GM21825 (cell line): ENCODE results near the gene ACAA2.
A peak's percentile ranks its signal among the peaks of the same experiment; 100 is the strongest.
"Not testable (repeated sequence)": the region's sequence is repeated elsewhere in the genome, so short reads cannot be mapped to it uniquely, and the experiment has no call there.

Experiments
- ATAC-seq: cut with Tn5 transposase; IDR thresholded peaks from one replicate; pipeline ENCODE4 v1.9.1; 2021; ENCODE audit warnings: mild to moderate bottlenecking, moderate library complexity; ENCODE audit not compliant: unreplicated experiment

Gene ACAA2

DNA sequence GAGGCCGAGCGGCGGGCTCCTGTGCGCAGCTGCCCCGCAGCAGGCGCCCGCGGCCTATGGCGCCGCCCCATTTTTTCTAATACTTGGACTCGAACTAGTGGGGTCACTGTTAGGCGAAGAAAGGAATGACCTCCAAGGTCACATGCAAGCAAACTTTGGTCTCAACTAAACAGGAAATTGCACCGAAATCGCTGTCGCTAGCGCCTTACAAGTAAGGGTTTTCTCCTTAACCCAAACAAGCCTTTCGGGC is 339 bp downstream of the ACAA2 start:
- ATAC-seq: peak; percentile 36

DNA sequence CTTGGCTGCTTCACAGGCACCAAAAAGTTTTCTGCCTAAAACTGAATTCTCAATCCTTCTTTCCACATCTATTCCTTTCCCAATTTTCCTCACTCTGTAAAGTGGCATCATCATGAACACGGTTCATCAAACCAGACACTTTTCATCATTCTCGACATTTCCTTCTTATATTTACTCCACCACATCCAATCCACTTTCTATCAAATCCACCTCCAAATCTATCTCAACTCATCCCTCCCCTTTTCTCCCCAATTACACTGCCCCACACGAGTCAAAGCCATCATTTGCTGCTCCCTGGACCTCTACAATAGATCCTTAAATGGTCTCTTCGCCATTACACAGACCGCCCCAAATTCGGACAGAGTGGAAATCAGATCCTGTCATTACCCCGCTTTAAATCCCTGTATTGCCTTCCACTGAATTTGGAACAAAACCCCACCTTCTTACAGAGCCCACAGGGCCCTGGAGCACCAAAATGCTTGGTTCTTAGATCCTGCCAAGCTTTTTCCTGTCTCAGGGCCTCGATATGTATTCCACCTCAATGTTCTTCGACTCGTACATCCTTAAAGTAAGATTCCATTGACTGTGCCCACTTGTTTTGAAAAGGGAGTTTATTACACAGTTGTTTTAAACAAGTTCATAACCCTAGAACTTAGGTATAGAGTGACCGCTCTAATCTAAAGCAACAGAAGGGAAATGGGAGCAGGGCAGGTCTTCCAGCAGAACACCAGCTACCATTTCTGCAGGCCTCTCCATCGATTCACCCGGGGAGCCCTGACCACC is 856 bp downstream of the ACAA2 start:
- ATAC-seq: no peak

DNA sequence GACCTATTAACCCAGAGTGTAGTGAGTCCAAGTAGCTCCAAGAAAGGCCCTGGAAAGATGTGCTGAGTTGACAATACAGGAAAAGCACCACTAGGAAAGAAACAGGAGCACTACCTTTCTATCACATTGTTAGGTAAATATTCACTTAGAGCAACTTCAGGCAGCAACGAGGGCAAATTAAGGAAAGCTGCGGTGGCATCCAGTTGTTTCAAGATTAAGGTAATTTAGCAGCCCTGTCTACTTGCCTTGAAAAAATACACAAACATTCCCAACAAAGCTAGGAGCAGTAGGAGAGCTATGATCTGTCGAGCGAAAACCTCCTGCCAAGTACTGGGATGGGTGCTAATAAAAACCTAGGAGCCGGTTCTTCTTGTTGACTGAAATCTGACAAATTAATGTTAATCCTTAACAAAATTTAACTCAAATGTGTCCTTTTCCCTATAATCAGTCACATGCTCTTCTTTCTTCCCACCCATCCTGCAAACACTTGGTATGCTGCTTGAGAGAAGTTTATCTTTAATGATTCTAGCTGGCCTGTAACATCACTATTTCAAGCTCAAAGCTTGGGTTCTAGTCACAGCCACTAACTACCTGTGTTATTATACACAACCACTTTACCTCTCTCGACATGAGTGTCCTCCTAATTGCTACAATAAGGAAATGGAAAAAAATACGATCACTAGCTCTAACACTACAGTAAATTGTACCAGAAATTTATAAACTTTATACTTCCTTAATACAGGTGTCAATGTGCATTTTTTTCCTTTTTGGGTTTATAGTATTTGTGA is 2.0 kb downstream of the ACAA2 start:
- ATAC-seq: no peak

DNA sequence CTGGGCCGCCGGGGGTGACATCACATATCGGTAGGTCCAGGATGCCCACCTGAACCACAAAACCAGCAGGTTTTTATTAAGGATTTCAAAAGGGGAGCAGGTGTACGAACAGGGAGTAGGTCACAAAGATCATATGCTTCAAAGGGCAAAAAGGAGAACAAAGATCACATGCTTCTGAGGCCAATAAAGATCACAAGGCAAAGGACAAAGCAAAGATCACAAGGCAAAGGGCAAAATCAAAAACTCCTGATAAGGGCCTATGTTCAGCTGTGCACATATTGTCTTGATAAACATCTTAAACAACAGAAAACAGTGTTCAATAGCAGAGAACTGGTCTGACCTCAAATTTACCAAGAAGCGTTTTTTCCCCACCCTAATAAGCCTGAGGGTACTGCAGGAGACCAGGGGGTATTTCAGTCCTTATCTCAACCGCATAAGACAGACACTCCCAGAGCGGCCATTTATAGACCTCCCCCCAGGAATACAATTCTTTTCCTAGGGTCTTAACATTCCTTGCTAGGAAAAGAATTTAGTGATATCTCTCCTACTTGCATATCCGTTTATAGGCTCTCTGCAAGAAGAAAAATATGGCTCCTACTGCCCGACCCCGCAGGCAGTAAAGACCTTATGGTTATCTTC is 4.7 kb downstream of the ACAA2 start:
- ATAC-seq: not testable (repeated sequence)

DNA sequence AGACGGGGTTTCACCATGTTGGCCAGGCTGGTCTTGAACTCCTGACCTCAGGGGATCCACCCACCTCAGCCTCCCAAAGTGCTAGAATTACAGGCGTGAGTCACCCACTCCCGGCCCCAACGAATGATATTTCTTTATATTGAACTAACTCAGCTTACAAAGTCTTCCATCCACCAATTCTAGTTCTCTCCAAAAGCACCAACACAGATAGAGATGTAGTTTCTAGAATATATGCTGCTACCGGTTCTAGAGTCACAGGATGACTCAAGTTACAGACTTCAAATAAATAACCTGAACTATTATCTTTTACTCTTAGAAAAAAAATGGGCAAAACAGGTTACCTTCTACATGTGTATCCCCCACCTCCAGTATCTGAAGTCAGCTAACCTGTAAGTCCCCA is 9.2 kb downstream of the ACAA2 start:
- ATAC-seq: no peak

DNA sequence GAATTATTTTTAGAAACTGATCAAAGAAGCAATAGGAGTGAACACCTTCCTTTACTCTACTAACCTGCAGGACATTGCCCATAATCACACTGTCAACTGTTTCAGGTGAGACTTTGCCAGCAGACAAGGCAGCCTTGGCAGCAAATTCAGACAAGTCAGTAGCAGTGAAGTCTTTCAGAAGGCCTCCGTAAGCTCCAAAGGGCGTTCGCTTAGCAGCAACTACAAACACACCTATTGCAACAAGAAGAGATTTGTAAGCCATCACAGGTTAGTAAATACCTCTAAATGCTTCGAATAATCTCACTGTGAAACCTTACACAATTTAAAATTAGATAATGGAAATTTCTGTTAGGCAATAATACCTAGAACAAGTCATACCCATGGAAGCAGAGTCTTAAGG is 10.7 kb downstream of the ACAA2 start:
- no peak for ATAC-seq

DNA sequence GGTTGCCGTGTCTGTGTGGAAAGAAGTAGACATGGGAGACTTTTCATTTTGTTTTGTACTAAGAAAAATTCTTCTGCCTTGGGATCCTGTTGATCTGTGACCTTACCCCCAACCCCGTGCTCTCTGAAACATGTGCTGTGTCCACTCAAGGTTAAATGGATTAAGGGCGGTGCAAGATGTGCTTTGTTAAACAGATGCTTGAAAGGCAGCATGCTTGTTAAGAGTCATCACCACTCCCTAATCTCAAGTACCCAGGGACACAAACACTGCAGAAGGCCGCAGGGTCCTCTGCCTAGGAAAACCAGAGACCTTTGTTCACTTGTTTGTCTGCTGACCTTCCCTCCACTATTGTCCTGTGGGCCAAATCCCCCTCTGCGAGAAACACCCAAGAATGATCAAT is 12.8 kb downstream of the ACAA2 start:
- not testable (repeated sequence) for ATAC-seq

DNA sequence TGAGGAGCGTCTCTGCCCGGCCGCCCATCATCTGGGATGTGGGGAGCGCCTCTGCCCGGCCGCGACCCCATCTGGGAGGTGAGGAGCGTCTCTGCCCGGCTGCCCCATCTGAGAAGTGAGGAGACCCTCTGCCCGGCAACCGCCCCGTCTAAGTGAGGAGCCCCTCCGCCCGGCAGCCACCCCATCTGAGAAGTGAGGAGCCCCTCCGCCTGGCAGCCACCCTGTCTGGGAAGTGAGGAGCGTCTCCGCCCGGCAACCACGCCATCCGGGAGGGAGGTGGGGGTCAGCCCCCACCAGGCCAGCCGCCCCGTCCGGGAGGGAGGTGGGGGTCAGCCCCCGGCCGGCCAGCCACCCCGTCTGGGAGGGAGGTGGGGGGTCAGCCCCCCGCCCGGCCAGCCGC is 13.5 kb downstream of the ACAA2 start:
- not testable (repeated sequence) for ATAC-seq

DNA sequence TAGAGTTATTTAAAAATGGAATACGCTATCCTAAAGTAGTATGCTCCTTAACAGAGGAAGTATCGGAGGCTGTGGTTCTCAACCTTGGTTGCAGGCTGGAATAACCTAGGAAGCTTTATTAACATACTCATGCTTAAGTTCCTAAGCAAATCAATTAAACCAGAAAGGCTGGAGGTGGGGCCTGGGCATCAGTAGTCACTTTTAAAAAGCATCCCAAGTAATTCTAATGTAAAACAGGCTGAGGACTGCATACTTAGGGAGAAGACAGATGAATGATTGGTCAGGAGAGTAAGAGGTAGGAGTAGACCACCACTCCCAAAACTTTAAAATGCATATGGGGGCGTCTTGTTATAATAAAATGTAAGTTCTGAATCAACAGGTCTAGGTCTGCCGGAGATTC is 15.3 kb downstream of the ACAA2 start:
- ATAC-seq: no peak

DNA sequence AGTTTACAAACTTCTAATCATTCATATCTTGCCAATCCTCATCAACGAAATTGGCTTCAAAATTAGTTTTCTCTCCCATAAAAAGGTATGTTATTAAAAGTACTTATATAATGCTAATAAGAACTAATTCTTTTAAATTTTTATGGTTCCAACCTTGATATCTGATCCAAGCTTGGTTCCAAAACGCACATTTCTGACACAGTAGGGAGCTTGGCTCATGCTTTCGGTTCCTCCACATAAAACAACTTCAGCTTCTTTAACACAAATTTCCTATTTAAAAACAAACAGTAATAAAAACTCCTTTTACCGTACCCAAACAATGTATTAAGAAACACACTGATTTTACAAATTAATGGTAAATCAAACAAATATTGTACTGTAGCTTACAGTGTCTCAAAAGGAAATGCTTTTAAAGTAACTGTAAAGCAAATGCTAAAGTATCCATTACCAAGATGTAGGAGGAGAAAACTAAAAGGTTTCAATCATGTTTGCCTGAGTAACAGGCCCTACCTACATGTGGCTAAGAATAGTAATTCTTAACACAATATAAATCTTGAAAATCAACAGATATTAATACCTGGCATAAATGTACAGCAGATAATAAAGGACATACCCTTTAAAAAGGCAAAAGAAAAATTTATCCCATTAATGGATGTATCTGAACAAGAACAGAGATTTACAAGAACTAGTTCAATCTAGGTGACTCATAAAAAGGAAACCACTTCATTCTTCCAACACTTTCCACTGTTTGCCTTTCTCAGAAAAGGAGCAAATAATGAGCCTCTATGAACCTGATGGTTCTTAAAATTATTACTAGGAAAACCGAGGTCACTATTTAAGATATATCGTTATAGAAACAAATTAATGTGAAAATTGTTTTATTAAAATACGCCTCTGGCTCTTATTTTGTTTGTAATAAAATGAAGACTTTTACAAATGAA is 17.5 kb downstream of the ACAA2 start:
- ATAC-seq: no peak

DNA sequence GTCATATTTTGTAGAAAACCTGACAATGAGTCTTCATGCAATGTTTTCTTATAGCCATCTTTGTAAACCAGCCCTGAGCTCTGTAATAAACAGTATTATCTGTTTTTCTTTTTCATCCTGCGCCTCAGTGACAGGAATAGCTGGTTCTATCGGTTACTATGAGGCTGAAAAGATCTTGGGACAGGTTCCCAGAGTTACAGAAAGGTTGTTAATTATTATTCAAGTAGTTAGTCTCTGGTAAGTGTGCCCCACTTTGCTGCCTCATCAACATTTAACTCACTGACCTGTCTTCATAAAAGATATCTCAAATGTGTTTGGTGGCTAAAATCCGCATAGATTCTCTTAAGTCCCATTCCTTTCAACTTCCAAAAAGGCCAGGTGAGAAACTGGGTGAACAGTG is 18.6 kb downstream of the ACAA2 start:
- ATAC-seq: no peak

DNA sequence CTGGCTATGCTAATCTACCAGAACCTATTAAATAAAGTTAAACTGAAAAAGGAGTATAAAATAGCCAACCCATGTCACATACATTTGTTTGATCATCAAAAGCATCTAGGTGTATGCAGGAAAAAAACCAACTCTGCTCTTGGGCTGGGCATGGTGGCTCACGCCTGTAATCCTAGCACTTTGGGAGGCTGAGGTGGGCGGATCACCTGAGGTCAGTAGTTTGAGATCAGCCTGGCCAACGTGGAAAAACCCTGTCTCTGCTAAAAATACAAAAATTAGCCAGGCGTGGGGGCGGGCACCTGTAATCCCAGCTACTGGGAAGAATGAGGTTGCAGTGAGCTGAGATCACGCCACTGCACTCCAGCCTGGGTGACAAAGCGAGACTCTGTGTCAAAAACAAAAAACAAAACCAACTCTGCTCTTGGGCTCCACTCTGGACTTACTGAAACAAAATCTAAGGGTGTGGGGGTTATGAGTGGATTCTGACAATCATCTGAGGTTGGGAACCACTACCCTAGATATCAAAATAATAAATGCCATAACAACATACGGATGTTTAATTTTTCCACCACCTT is 23.7 kb downstream of the ACAA2 start:
- not testable (repeated sequence) for ATAC-seq

DNA sequence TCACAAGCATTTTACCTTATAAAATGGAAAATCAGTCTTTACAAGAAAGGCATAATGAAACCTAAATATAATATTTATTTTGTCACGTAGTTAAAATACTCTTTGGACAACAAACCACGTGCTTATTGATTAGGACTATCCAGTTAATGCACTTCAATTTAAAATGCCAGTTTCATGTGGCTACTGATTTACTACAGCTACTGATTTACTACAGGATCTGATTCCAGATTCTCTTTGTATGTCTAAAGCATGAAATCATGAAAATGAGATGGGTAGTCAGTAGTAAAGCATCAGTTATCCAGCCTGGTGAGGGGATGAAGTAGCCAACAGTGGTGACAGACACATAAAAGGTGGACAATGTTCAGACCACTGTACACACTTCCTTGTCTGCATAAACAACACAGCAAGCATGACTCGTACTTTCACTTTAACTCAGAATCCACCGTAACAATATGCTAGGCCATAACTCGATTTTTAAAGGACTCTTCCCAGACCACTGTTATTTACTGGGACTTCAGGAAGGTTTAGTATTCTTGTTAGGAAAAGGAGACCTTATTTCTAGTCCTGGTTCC is 24.9 kb downstream of the ACAA2 start:
- no peak for ATAC-seq

DNA sequence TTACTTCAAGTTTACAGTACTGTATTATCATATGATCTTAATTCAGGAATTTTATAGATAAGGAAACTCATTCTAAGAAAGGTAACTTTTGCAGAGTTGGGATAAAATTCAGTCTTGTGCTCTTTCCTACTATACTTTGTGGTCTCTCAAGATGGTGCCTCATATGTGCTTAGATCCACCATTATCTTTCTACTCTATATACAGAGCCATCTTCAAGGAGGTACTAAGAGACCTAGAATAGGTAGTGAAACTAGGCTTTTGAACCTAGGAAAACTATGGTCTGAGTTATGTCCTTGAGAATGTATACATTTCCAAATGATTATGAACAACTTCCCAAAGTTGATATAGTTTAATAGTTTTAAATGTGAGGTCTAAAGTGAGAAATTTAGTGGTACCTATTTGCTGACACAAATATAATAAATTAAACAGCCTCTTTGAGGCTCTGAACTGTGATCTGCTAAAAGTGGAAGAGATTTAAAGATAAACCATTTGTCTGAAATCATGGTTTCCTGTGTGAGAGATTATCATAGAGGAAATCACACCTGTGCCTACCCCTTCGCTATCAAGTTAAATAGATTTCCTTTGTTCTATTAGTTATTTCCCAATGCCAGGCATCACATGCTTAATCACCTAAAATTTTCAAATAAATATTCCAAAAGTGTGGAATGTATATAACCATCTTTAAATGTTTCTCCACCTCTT is 27.2 kb downstream of the ACAA2 start:
- ATAC-seq: no peak

DNA sequence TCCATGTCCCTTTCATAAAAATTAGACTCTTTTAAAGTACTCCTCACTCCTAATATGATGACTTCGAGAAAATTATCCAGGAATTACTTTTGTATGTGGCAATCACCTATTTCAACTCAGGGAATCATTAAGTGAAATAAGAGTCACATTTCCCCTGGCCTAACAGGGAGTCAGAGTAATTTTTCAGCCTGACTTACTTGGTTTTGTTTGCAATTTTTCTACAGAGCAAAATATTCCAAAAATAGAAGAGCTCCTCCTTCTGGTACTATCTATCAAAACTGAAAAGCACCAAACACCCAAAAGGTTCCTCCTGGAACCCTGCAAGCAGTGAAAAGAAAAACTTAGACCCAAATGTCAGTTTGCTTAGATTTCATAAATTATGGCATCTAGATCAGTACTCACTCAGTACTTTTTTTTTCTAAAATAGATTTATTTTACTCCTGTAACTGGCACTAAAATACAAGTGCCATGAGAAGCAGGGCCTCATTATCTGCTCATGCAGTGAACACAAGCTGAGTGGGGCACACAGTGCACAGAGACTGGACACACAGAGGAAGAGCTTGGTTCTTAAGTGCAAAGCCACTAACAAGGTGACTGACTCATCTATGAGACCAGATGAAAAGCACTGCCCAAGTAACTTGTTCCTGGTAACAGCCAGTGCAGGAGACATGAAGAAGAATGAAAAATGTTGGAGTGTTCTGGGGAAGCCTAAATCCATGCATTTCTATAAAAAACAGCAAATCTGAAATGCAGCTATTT is 28.7 kb downstream of the ACAA2 start:
- no peak for ATAC-seq

DNA sequence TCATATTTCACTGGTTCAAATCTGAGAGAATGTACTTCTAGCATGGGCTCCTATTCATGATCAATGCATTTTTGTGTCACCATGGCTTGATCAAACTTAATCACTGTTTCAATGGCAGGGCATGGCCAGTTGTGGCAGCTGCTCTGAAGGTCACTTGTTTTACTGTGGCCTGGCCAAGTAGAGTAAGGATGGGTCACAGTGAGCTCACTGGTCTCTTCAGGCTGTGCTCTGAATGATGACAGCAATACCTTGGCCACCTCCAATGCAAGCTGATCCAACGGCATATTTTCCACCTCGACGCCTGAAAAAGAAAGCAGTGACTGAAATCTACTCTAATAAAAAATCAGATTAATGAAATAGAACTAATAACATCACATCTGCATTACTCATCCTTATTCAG is 29.7 kb downstream of the ACAA2 start:
- ATAC-seq: not testable (repeated sequence)

DNA sequence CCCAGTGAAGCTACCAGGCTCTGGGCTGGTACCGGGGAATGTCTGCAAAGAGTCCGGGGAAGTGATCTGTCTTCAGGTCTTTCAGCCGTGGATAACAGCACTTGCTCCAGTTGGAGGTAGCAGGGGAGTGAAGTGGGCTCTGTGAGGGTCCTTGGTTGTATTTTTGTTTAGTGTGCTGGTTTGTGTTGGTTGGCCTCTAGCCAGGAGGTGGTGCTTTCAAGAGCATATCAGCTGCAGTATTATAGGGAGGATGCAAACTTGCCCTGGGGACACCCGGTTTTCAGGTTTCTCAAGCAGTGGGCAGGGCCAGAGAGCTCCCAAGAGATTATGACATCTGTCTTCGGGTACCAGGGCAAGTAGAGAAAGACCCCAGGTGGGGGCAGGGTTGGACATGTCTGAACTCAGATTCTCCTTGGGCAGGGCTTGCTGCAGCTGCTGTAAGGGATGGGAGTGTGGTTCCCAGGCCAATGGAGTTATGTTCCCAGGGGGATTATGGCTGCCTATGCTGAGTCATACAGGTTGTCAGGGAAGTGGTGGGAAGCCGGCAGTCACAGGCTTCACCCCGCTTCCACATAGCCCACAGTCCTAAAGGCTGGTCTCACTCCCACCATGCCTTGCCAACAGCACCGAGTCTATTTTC is 34.4 kb downstream of the ACAA2 start:
- ATAC-seq: no peak

DNA sequence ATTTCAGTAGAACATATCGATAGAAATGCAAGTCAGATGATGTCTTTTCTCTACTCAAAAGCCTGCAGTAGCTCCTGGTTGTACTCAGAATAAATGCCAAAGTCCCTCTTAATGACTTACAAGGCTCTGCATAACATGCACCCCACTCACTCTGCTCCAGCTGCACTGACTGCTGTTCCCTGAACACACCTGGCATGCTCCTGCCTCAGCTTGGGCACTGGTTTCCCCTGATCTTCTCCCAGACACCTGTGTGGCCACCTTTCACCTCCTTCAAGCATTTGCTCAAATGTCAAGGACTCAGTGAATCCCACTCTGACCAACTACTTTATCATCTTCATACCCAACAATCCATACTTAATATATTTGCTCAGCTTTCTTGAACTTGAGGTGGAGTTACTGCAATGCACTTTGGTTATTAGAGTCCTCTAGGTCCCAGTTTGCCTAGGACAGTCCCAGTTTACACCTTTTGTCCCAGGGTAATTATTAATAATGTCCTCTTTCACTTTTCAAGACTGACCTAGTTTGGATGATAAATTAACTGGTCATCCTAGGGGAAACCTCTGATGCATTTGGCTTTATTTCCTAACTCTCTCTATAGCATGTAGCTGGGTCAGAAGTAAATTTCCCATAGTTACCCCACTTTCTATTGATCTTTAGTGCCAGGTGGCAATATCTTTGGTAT is 44.1 kb downstream of the ACAA2 start:
- ATAC-seq: no peak
